Stimulated activated CD8-positive, alpha-beta memory T cell treated with anti-CD3 and anti-CD28 coated beads, Interleukin-4, amount 100 ng/mL, for 48 hours (primary cell): ENCODE results near the gene MYO7B.
"Not testable (repeated sequence)": the region's sequence is repeated elsewhere in the genome, so short reads cannot be mapped to it uniquely, and the experiment has no call there.

Experiments
- DNase-seq: peaks from one replicate; pipeline ENCODE4 v3.0.0-alpha.2; 2020

Gene MYO7B

GRCh38 chr2:127524198-127524834, 11.2 kb upstream of the MYO7B start:
- DNase-seq: not testable (repeated sequence)

DNA sequence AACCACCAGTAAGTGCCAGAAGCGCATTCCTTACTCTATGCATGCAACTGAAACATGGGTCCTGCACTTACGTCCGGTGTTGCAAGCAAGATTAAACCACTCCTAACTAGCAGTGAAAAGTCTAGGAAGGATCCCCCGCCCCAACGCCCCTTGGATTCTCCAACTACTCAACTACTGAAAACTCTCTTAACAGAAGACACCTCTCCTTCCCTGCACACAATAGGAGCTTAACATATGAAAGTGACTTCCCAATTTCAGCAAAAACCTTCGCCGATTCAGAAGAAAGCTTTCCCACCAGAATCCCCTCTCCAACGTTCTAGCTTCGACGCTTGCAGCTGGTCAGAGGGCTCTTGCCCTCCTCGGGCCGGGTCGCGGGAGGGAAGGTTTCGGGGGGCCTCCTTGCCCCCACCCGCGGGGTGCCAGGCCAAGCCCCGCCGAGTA, 9.8 kb upstream of the MYO7B start:
- DNase-seq: peak; percentile 43

GRCh38 chr2:127526132-127527000, 9.1 kb upstream of the MYO7B start, which contains the start of gene IWS1:
Gene IWS1, minus strand, starts transcription at chr2:127526489. Its CDS starts 281 bp downstream, at chr2:127526208.
- peak; percentile 93 for DNase-seq

DNA sequence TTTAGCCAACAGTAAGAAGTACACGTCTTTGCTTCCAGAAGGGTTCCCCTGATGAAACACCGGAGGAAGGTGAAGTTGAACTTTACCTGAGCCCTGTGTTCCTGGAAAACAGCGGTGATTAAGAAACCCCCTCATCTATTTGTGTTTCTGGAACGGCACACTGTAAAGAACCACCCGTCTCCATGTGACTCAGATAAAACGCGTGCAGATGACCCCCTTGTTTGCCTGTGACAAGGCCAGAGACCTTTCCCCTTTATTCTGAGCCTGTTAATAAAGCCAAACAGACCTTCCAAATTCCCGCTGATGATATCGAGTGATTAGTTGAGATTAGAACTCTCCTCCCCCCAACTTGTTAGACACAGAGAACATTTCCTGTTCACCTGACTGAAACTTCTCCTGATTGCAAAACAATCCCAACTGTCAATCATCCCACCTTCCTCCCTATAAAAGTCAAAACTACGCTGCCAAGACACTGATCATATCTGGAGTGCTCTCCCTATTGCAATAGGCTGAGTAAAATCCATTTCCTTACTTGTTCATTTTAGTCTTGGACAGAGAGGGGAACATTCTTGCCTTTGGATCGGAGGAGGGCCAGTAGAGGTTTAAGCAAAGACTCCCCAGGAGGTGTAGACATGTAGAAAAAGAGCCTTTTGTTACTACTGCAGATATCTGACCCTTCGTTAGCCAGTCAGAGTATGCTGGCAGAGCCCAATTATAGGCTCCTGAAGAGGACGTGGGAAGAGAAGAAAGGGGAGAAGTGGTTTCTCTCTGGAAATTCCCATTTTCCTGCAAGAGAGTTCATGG, 8.3 kb upstream of the MYO7B start:
- no peak for DNase-seq

GRCh38 chr2:127528487-127528886, 7.0 kb upstream of the MYO7B start:
- DNase-seq: no peak

DNA sequence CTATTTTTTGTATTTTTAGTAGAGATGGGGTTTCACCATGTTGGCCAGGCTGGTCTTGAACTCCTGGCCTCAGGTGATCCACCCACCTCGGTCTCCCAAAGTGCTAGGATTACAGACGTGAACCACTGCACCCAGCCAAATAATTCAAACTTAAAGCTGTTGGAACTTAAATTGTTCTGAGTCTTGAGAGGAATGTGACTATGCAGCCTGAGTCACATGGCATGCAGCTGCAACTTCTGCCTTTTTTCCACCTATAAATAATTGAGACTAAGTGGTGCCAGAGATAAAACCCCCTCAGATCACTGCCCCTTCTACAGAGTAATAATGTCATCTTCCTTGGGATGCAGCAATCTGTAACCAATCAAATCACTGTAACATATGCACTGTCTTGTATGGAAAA, 6.1 kb upstream of the MYO7B start:
- DNase-seq: not testable (repeated sequence)

- DNase-seq: no peak
These were observed 5.0 kb upstream of the MYO7B start for GRCh38 chr2:127530245-127531140.

GRCh38 chr2:127531221-127531648, 4.2 kb upstream of the MYO7B start:
- no peak for DNase-seq

GRCh38 chr2:127532296-127532695, 3.2 kb upstream of the MYO7B start:
- DNase-seq: no peak

DNA sequence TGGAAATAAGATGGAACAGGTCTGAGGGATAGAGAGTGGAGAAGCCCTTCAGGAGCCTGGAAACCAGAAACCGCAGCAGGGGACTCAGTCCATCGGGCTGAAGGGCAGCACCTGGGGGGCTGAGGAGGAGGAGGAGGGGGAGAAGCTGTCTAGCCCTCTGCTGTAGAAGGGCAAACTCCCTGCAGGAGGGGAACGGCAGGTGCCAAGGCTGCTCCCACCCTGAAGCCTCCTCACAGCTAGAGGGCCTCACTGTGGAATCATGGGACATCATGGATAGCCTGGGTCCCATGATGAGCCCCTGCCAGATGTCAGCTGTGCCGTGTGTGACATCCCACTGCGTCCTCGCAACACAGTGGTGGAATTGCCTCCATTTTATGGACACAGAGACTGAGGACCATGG, 435 bp downstream of the MYO7B start:
- no peak for DNase-seq

DNA sequence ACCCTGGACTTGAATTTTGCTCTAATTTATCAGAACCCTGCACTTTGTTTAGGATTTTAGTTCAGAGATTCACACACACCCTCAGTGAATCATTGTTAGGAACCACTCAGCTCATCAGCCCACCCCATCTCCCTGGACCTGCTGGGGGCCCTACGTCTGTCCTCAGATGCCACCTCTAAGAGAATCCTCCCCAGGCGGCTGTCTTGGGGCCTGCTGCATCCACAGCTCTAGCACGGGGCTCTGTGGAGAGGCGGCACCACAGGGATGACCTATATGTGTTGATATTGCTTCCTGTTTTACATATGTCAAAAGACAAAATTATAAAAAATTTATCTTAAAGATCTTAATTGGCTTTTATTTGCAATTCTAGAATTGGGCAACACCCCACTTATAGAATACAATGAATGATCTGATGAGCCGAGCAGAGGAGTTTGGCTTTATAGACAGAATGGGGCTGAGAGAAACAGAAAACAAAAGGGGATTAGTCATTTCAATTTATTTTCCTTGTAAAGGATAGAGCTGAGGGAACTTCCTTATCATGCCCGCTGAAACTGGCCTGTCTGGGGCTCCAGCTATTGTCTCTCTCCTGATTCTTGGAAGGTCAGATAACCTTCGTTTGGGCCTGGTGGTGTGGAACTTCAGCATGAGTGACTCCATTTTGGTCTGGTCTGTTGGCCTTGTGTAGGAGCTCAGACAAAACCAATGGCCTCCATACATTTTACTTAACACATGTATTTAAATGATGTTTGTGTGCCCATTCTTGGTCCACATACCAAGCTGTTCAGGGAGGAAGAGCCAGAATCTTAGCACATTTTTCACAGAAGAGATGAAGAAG, 1.4 kb downstream of the MYO7B start:
- DNase-seq: no peak

GRCh38 chr2:127537644-127538043, 2.2 kb downstream of the MYO7B start:
- no peak for DNase-seq

DNA sequence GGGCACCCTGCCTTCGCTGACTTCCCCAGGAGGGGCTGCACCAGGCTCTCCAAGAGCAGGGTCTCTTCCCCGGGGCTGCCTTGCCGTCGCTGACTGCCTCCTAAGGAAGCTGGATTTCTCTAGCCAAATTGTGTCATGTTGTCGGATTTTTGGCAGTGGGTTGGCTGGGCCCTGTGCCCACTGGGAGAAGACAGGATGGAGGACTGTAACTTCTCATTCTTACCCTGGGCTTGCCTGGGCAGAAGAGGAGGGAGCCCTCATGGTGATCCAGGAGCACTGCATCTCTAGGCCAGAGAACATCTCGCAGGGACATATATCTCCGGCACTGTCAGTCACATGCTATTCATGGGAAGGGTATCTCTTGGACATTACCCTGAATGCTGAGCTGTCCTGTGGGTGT, 6.3 kb downstream of the MYO7B start:
- DNase-seq: no peak

DNA sequence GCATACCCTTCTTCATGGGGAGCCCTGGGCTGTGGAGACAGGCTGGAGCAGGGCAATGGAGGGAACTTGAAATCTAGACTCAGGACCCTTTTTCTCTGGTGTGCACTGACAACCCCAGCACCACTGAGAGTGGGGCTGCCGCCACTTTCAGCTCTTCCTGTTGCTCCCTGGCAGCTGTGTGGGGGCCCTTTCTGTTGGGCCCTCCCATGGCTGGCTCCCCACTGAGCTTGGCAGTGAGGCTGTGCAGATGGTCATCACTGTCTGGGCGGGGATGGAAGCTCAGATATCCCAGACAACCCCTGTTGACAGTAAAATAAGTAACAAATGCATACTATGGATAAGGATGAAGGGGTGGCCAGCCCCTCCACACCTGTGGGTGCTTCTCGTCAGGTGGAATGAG, 6.7 kb downstream of the MYO7B start:
- no peak for DNase-seq

GRCh38 chr2:127543013-127543501, 7.6 kb downstream of the MYO7B start:
- not testable (repeated sequence) for DNase-seq

GRCh38 chr2:127545189-127545588, 9.7 kb downstream of the MYO7B start:
- DNase-seq: peak; percentile 5

DNA sequence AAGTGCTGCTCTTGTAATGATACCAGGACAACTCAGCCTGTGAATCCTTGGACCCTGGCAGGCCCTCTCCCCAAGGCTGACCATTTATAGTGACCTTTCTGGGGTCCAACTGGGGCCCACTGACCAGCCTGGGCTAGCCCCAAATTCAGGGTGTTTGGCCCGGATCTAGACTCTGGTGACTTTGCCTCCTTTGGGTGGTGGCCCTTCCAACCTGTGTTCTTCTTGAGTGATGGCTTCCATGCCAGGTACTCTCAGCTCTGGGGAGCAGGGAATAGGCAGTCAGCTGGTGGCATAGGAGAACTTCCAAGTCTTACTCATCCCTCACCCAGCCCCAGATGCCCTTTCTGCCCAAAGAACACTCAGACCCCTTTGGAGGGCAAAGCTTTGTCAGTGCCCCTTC, 10.3 kb downstream of the MYO7B start:
- DNase-seq: peak; percentile 4

DNA sequence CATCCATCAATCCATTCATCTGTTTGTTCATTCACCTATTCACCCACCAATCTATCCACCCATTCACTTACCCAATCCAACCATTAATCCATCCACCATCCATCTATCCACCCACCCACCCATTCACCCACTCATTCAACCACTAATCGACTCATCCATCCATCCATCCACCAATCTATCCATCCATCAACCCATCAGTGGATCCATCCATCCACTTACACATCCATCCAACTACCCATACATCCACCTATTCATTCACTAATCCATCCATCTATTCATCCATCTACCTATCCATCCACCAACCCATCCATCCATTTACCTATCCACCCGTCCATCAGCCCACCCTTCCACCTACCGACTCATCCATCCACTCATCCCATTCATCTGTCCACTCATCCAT, 11.3 kb downstream of the MYO7B start:
- no peak for DNase-seq

- no peak for DNase-seq
These were observed 15.9 kb downstream of the MYO7B start for GRCh38 chr2:127551221-127551930.

DNA sequence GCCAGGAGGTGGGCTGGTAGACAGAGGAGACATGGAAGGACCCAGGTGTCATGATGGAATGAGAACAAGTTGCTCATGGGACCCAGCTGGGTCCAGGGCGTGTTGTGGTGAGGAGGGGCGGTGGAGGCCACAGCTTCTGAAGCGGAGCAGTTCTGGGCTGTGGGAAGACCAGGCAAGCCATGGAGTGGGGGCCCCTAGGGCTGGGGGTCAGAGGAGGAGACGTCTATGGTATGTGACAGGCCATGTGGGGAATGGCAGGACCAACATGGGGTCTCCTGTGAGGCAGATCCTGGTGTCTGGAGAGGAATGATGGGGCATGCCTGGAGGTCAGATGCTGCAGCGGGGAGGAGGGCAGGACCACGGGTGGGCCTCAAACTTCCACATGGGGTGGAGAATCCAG, 16.9 kb downstream of the MYO7B start:
- no peak for DNase-seq
